PC-3 (cell line): ENCODE results near the gene PSMD5.

Source experiments
- CTCF ChIP-seq: fragments of 300-600 bp; sonication (generic); conservative IDR thresholded peaks from 2 replicates; pipeline ENCODE4 v1.5.1; 2017; ENCODE audit warnings: antibody characterized with exemption, low read depth, mild to moderate bottlenecking, low read length
- EZH2 ChIP-seq: fragments of 300-600 bp; sonication (generic); IDR thresholded peaks from one replicate; pipeline ENCODE4 v1.6.1; 2017; ENCODE audit warnings: antibody characterized with exemption, mild to moderate bottlenecking, low read length; ENCODE audit not compliant: unreplicated experiment
- EZH2phosphoT487 ChIP-seq: fragments of 300-600 bp; sonication (generic); IDR thresholded peaks from 2 replicates; pipeline ENCODE4 v1.6.1; 2018; ENCODE audit warnings: mild to moderate bottlenecking, antibody characterized with exemption, low read length, borderline replicate concordance

GRCh38 chr9:120776788-120777187 is 65.9 kb downstream of the PSMD5 start:
- TF ChIP-seq EZH2 (no peak), CTCF (no peak), EZH2phosphoT487 (no peak)
